ENCODE results near the gene MUC22. TPM values are rescaled to one million over a fixed set of nuclear protein-coding genes. Genes with fewer than 3 reads are reported as not detected.

MUC22 gene
- total and polyA plus RNA-seq, 2 of the 4 experiments (the other 2 are of a cell fraction) = 0.02 TPM; not detected in 1

GRCh38 chr6:30963641-30964040 is 46.6 kb upstream of the MUC22 start:
- Histone ChIP-seq H3K18ac (ENCODE audit: low read depth, low read length) (no peak overlapping the region), H2BK120ac (ENCODE audit: low read depth, low read length) (no peak overlapping the region), H3K4me1 (ENCODE audit: control insufficient read depth, insufficient read depth, low read length) (no peaks in the 10 kb centered on the region), H3K27me3 (ENCODE audit: control insufficient read depth, insufficient read depth, low read length) (peaks cover 30% of the 10 kb centered on the region), H4K20me1 (ENCODE audit: insufficient read depth, low read length) (no peaks in the 10 kb centered on the region), H3K9me1 (ENCODE audit: insufficient read depth, low read length) (no peaks in the 10 kb centered on the region), H2AFZ (replicated peaks; ENCODE audit: low read length, poor library complexity) (no peak overlapping the region), H3K23ac (ENCODE audit: low read depth, low read length) (no peak overlapping the region), H2BK20ac (ENCODE audit: low read depth, low read length) (no peak overlapping the region), H3K27ac (ENCODE audit: insufficient read depth, low read length) (no peak overlapping the region), H2AK5ac (ENCODE audit: low read depth, low read length) (no peak overlapping the region), H4K91ac (ENCODE audit: insufficient read depth, low read depth, low read length) (no peak overlapping the region), H3K4ac (ENCODE audit: low read depth, low read length) (no peak overlapping the region), H3K56ac (ENCODE audit: extremely low read depth, insufficient read depth, low read length) (no peak overlapping the region), H3K14ac (replicated peaks; ENCODE audit: low read depth, low read length) (no peak overlapping the region), H4K5ac (ENCODE audit: low read depth, low read length) (no peak overlapping the region), H2AK9ac (replicated peaks; ENCODE audit: low read depth, low read length, poor library complexity) (no peak overlapping the region), H3K4me3 (ENCODE audit: insufficient read depth, low read depth, low read length) (no peak overlapping the region), H2BK15ac (ENCODE audit: low read depth, low read length) (no peak overlapping the region), H3K36me3 (ENCODE audit: control insufficient read depth, insufficient read depth, low read length) (no peaks in the 10 kb centered on the region), H3K79me1 (ENCODE audit: low read depth in 1 of 2, low read length in 2 of 2) (no peaks in the 10 kb centered on the region), H2BK5ac (ENCODE audit: low read depth, low read length, poor library complexity, severe bottlenecking) (no peak overlapping the region), H3K4me2 (ENCODE audit: low read depth, low read length) (no peak overlapping the region), H4K8ac (ENCODE audit: low read depth in 2 of 2, low read length in 2 of 2) (no peak overlapping the region), H3K9ac (ENCODE audit: low read depth, low read length) (no peak overlapping the region), H3K9me3 (ENCODE audit: control insufficient read depth, insufficient read depth, low read length) (no peaks in the 10 kb centered on the region)
- no TSS peak for BruUV-seq (replicated peaks)
- 48% methylated on average over 3 of the region's 6 CpGs; no CpG with 5 or more reads in 1 of the 2 experiments for WGBS, 2 experiments (ENCODE audit: extremely low coverage in 2 of 2, insufficient read length in 1 of 2)
- ChIA-PET CTCF (interaction anchor here (1.1 kb wide), 1 partner anchor 36 kb away, joined by 3 read pairs; no protein-coding TSS in a partner anchor), POLR2A (ENCODE audit: unreplicated experiment) (no interaction called here)
- DNase-seq (peak; percentile 47), ATAC-seq (ENCODE audit: low read depth) (no peak)
- dilution Hi-C loops (cut with HindIII; ENCODE audit: low sequenced_read_pairs, unreplicated experiment) = no loop called here
- intact Hi-C loops (cut with micrococcal nuclease) = no loop called here
- in situ Hi-C loops (cut with MboI; ENCODE audit: low sequenced_read_pairs) = no loop called here
- TF ChIP-seq RFX5 (IDR thresholded peaks at IDR 0.05; ENCODE audit: low read depth, low read length) = no peak
- TF ChIP-seq MAFK (IDR thresholded peaks at IDR 0.05; ENCODE audit: low read depth, low read length) = peak; percentile 26; the same call in 1 of the 2 replicates

Data from IMR-90 (cell line).